GM12891 (cell line): ENCODE results near the gene MPI.

Experiments
- POLR2A ChIP-seq: IDR thresholded peaks from 2 replicates; pipeline ENCODE4 v1.6.1; 2011; ENCODE audit warnings: low read depth, low read length, control low read depth
- POLR2AphosphoS5 ChIP-seq: IDR thresholded peaks from 2 replicates; pipeline ENCODE4 v1.6.1; 2011; ENCODE audit warnings: low read depth, low read length, control low read depth
- POU2F2 ChIP-seq: IDR thresholded peaks from 2 replicates; pipeline ENCODE4 v1.6.1; 2011; ENCODE audit warnings: low read depth, mild to moderate bottlenecking, control low read depth, low read length, moderate library complexity
- SPI1 ChIP-seq: IDR thresholded peaks from 2 replicates; pipeline ENCODE4 v1.6.1; 2011; ENCODE audit warnings: low read depth, low read length, control low read depth
- TAF1 ChIP-seq: IDR thresholded peaks from 2 replicates; pipeline ENCODE4 v1.6.1; 2011; ENCODE audit warnings: low read depth, low read length, control low read depth

GRCh38 chr15:74857082-74857655 is 32.7 kb upstream of the MPI start:
- TF ChIP-seq TAF1 (no peak), POLR2A (0 out of 2 replicates have a peak, but pooled peaks have one; percentile 15), POU2F2 (no peak), POLR2AphosphoS5 (0 out of 2 replicates have a peak, but pooled peaks have one; percentile 10), SPI1 (peak; percentile 91)
